ENCODE measurements around the gene RER1.

The RER1 gene

GRCh38 chr1:2417833-2418225 lies 26.2 kb downstream of the RER1 start:
- ATAC-seq (ENCODE audit: insufficient read depth, low read depth), result no peak
- H3K27ac ChIP-seq (ENCODE audit: low read length), result no peak overlapping the region

GRCh38 chr1:2418791-2419320 lies 27.2 kb downstream of the RER1 start:
- no peak overlapping the region for H3K4me2 ChIP-seq (ENCODE audit: insufficient read depth, low read length)
- H4K20me1 ChIP-seq (ENCODE audit: insufficient read depth, low read length), result peaks cover 3% of the 10 kb centered on the region; the same call in 1 of the 2 replicates
- no peak overlapping the region for H3K9ac ChIP-seq (ENCODE audit: low read depth, low read length)
- H3K9me3 ChIP-seq (ENCODE audit: insufficient read depth, low read length, severe bottlenecking), result no peaks in the 10 kb centered on the region
- H3K36me3 ChIP-seq (ENCODE audit: insufficient read depth, low read length), result no peaks in the 10 kb centered on the region
- no peaks in the 10 kb centered on the region for H3K79me2 ChIP-seq (ENCODE audit: insufficient read depth, low read length)
- no peak overlapping the region for H3K4me3 ChIP-seq (ENCODE audit: low read depth in 1 of 2, low read length in 2 of 2)
- H3K4me1 ChIP-seq (ENCODE audit: insufficient read depth, low read length), result peaks cover 17% of the 10 kb centered on the region
- TF ChIP-seq CTCF (IDR thresholded peaks at IDR 0.05; ENCODE audit: borderline replicate concordance, extremely low read depth, low read length, poor library complexity, severe bottlenecking) (no peak), EZH2 (IDR thresholded peaks at IDR 0.05; ENCODE audit: borderline replicate concordance, low read depth, low read length, severe bottlenecking) (no peak)
- no peak overlapping the region for H3K27ac ChIP-seq (ENCODE audit: low read length)
- no peak overlapping the region for H2AFZ ChIP-seq (ENCODE audit: low read depth, low read length)
- no peaks in the 10 kb centered on the region for H3K27me3 ChIP-seq (ENCODE audit: insufficient read depth, low read length, poor library complexity)
- DNase-seq, result no peak
- ATAC-seq (ENCODE audit: insufficient read depth, low read depth), result no peak

More at GRCh38 chr1:2417833-2418225, 26.2 kb downstream of the RER1 start:
- Histone ChIP-seq H4K20me1 (ENCODE audit: insufficient read depth, low read length) (peaks cover 3% of the 10 kb centered on the region; the same call in 1 of the 2 replicates), H3K36me3 (ENCODE audit: insufficient read depth, low read length) (no peaks in the 10 kb centered on the region), H3K4me2 (ENCODE audit: insufficient read depth, low read length) (no peak overlapping the region), H3K4me1 (ENCODE audit: insufficient read depth, low read length) (peaks cover 28% of the 10 kb centered on the region), H3K79me2 (ENCODE audit: insufficient read depth, low read length) (peaks cover 3% of the 10 kb centered on the region), H2AFZ (ENCODE audit: low read depth, low read length) (no peak overlapping the region), H3K9ac (ENCODE audit: low read depth, low read length) (no peak overlapping the region), H3K27me3 (ENCODE audit: insufficient read depth, low read length, poor library complexity) (no peaks in the 10 kb centered on the region), H3K4me3 (ENCODE audit: low read depth in 1 of 2, low read length in 2 of 2) (no peak overlapping the region), H3K9me3 (ENCODE audit: insufficient read depth, low read length, severe bottlenecking) (no peaks in the 10 kb centered on the region)
- TF ChIP-seq EZH2 (IDR thresholded peaks at IDR 0.05; ENCODE audit: borderline replicate concordance, low read depth, low read length, severe bottlenecking) (no peak), CTCF (IDR thresholded peaks at IDR 0.05; ENCODE audit: borderline replicate concordance, extremely low read depth, low read length, poor library complexity, severe bottlenecking) (no peak)
- DNase-seq, result no peak

- Histone ChIP-seq H4K20me1 (ENCODE audit: insufficient read depth, low read length) (peaks cover 3% of the 10 kb centered on the region; the same call in 1 of the 2 replicates), H3K36me3 (ENCODE audit: insufficient read depth, low read length) (no peaks in the 10 kb centered on the region), H3K9ac (ENCODE audit: low read depth, low read length) (no peak overlapping the region), H3K79me2 (ENCODE audit: insufficient read depth, low read length) (no peaks in the 10 kb centered on the region), H3K4me1 (ENCODE audit: insufficient read depth, low read length) (peaks cover 12% of the 10 kb centered on the region), H3K4me3 (ENCODE audit: low read depth in 1 of 2, low read length in 2 of 2) (no peak overlapping the region), H3K27me3 (ENCODE audit: insufficient read depth, low read length, poor library complexity) (no peaks in the 10 kb centered on the region), H3K9me3 (ENCODE audit: insufficient read depth, low read length, severe bottlenecking) (no peaks in the 10 kb centered on the region), H3K4me2 (ENCODE audit: insufficient read depth, low read length) (no peak overlapping the region), H2AFZ (ENCODE audit: low read depth, low read length) (no peak overlapping the region), H3K27ac (ENCODE audit: low read length) (no peak overlapping the region)
- DNase-seq, result no peak
- TF ChIP-seq CTCF (IDR thresholded peaks at IDR 0.05; ENCODE audit: borderline replicate concordance, extremely low read depth, low read length, poor library complexity, severe bottlenecking) (no peak), EZH2 (IDR thresholded peaks at IDR 0.05; ENCODE audit: borderline replicate concordance, low read depth, low read length, severe bottlenecking) (no peak)
- ATAC-seq (ENCODE audit: insufficient read depth, low read depth), result no peak
These were observed 27.8 kb downstream of the RER1 start for GRCh38 chr1:2419416-2419815.
